ENCODE data around the gene FGL2.

- TF ChIP-seq CTCF (IDR thresholded peaks at IDR 0.05) (no peak), POLR2A (IDR thresholded peaks at IDR 0.05) (no peak)
Observed at GRCh38 chr7:77226357-77226839, 26.8 kb upstream of the FGL2 start.

All from esophagus squamous epithelium (tissue), 4 donors.